HG03575 (cell line): ENCODE results near the gene RCOR1.

ENCODE experiments used
- ATAC-seq: cut with Tn5 transposase; IDR thresholded peaks from one replicate; pipeline ENCODE4 v1.9.1; 2021; ENCODE audit not compliant: unreplicated experiment, insufficient number of reproducible peaks, low FRiP score; ENCODE audit errors: extremely low read depth

RCOR1 gene

DNA sequence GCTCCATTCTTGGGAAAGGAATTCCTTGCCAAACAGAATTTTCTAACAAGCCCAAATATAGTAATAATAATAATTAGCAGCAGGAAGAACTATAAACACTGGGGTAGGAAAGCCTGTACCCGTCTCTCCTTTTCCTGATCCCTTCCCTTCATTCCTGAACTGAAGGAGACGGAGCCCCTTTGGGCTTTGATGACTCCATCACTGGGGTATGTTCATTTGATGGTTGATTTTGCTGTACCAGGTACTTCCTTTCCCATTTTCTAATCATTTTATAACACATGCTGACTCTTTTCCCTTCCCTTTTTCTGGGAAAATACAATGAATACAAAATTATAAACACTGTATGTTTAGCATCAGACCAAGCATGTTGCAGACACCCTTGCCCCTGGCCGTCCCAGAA lies 3.6 kb upstream of the RCOR1 start:
- ATAC-seq = no peak

DNA sequence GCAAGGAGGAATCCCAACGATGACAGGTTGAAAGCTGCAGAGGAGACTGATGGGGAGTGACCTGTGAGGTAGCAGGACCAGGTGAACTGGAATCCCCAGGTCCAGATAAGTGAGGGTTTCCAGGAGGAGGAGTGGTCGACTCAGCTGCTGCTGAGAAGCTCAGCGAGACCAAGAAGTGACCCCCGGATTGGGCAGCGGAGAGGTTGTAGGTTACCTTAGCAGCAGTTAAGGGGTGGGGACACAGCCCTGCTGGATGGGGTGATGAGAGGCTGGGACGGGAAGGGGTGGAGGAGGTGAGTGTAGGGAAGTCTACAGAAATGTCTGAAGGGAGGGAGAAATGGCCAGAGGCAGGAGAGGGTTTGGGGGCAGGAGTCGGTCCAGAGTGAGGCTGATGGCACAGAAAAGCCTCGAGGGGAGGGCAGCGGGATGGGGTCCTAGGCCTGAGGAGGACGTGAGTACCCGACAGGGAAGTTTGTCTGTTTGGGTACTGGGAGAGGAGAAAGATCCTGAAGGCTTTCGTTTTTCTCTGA lies 2.6 kb upstream of the RCOR1 start:
- no peak for ATAC-seq

DNA sequence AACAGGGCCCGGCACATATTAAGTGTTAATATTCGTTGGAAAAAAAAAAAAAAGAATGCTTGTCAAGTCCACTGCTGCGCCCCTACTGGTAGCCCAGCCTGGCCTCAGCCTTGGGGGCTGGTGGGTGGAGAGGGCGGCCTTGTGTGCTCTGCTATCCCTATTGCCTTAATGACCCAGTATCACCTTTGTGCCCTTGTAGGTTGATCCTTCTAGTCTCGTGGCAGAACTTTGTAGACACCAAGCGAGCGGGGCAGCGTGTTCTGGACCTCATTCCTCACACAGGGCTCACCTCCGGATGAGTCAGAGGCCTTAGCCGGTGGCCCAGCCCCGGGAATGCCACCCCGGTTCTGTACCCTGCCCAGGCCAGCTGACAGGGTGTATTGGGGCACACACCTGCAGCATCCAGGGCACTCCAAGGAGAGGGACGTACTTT lies 1.8 kb upstream of the RCOR1 start:
- no peak for ATAC-seq

- no peak for ATAC-seq
These were observed 991 bp upstream of the RCOR1 start for GRCh38 chr14:102591372-102591943.

GRCh38 chr14:102592763-102593060 lies 263 bp downstream of the RCOR1 start:
- no peak for ATAC-seq

- ATAC-seq = no peak
These were observed 794 bp downstream of the RCOR1 start for GRCh38 chr14:102593061-102593824.

- no peak for ATAC-seq
These were observed 1.3 kb downstream of the RCOR1 start for GRCh38 chr14:102593825-102594137.

- ATAC-seq = no peak
These were observed 2.2 kb downstream of the RCOR1 start for GRCh38 chr14:102594514-102595175.

GRCh38 chr14:102601378-102601925 lies 9.0 kb downstream of the RCOR1 start:
- ATAC-seq = no peak

DNA sequence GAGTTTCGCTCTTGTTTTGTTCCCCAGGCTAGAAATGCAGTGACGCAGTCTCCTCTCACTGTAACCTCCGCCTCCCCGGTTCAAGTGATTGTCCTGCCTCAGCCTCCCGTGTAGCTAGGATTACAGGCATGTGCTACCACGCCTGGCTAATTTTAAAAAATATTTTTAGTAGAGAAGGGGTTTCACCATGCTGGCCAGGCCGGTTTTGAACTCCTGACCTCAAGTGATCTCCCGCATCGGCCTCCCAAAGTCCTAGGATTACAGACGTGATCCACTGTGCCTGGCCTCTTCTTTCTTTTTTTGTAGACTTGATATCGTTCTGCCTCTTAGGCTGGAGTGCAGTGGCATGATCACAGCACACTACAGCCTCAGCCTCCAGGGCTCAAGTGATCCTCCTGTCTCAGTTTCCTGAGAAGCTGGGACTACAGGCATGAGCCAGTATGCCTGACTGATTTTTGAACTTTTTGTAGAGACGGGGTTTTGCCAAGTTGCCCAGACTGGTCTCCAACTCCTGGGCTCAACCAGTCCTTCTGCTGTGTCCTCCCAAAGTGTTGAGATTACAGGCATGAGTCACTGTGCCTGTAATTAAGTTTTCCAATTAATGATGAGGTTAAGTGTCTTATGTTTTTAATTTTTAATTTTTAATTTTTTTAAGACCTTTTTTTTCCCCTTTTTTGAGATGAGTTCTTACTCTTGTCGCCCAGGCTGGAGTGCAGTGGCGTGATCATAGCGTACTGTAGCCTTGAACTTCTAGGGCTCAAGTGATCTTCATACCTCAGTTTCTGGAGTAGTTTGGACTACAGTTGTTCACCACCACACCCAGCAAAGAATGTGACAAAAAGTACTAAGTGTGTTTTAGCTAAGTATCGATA lies 10.2 kb downstream of the RCOR1 start:
- ATAC-seq = no peak

- ATAC-seq = no peak
These were observed 11.0 kb downstream of the RCOR1 start for GRCh38 chr14:102603293-102603907.

DNA sequence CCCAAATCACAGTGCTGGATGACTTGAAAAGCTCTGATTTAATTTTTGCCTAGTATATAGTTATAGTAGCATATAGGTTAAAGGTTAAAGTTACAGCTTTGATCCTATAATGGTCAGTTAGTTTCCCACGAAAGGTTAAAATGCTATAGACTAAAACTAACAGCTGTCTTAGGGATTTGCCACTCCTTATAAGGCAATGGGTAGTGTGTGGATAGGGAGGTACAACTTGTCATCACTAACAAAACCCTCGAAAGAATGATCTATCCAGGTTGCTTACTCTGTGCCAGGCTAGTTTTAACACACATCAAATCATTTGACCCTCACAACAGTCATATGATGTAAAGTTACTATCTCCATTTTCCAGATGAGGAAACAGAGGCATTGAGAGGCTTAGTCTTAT lies 11.7 kb downstream of the RCOR1 start:
- no peak for ATAC-seq

DNA sequence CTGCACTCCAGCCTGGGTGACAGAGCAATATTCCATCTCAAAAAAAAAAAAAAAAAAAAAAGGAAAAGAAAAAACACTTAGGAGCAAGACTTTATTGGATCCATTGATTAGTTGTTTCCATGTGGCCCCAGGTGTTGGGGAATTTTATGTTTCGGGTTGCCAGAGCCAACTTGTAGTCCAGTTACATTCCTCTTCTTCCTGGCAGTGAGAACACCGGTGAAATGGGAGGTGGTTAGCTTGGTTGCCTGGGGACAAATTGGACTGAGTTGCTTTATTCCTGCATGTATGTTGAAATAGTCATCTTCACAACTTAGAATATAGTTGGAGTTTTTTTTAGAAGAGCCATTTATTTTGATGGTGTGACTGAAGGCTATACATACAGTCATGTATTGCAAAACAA lies 12.6 kb downstream of the RCOR1 start:
- ATAC-seq = no peak

- no peak for ATAC-seq
These were observed 13.8 kb downstream of the RCOR1 start for GRCh38 chr14:102606296-102606695.

- no peak for ATAC-seq
These were observed 15.6 kb downstream of the RCOR1 start for GRCh38 chr14:102608064-102608446.

- ATAC-seq = no peak
These were observed 18.7 kb downstream of the RCOR1 start for GRCh38 chr14:102610968-102611811.

- no peak for ATAC-seq
These were observed 23.9 kb downstream of the RCOR1 start for GRCh38 chr14:102616318-102616717.

DNA sequence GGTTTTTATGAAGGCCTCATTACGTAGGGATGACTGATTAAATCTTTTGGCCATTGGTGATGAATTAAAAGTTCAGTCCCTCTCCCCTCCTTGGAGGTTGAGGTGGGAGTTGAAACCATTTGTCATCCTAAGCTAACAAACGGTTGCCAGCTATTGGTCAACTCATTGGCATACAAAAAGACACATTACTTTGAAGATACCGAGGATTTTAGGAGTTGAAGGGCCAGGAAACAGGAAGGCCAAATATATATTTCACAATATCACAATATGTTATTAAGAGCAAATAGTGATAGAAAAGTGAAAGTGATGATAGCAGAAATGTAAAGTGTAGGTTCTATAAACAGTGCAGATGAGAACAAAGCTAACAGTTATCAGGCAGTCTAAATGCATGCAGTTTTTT lies 24.4 kb downstream of the RCOR1 start:
- ATAC-seq = no peak
